Neural progenitor cell (in vitro differentiated cells): ENCODE results near the gene FBXO22.

Experiments used
- CTCF ChIP-seq: fragments of 200-600 bp; sonication (generic); IDR thresholded peaks from 2 replicates; pipeline ENCODE4 v1.5.1; 2017; ENCODE audit warnings: antibody characterized with exemption, mild to moderate bottlenecking
- EZH2 ChIP-seq: fragments of 200-600 bp; sonication (generic); IDR thresholded peaks from 2 replicates; pipeline ENCODE4 v1.6.1; 2017; ENCODE audit warnings: antibody characterized with exemption, mild to moderate bottlenecking, moderate library complexity
- EZH2phosphoT487 ChIP-seq: fragments of 200-600 bp; sonication (generic); IDR thresholded peaks from 2 replicates; pipeline ENCODE4 v1.6.1; 2017; ENCODE audit warnings: antibody characterized with exemption

- TF ChIP-seq CTCF (no peak), EZH2 (no peak), EZH2phosphoT487 (no peak)
These were observed 1.6 kb downstream of the FBXO22 start for GRCh38 chr15:75905231-75905630.
